Measurements from ENCODE around the gene PTPN3. TPM values are rescaled to one million over a fixed set of nuclear protein-coding genes. Genes with fewer than 3 reads are reported as not detected.

Gene PTPN3
- total and polyA plus RNA-seq, 9 of the 15 experiments (the other 6 are each of a cell fraction or from before 2014, with no cell fraction given): 0.02 TPM; not detected in 8

DNA sequence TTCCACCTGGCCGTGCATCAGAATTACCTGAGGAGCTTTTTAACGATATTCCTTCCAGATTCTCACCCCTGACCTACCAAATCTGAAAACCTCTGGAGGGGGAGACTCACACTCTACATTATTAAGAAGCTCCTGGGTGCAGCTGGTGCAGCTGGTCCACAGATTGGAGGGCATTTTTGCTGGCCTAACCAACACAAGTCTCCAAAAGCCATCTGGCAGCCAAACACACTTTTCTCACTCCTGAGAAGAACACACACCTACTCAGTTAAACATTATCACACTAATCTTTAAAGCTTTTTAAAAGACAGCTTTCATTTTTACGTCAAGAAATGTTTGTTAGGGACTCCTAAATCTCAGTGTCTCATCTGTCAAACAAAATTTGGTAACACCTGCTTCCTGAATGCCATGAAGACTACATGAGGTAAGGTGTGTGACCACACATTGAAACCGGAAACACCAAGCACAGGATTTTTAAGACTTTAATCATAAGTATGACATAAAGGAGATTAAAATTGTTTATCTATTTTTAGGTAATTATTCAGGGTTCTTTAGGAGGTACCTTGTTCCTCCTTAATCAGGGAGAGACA, 14.2 kb upstream of the PTPN3 start:
- DNase-seq (ENCODE audit: extremely low read depth in 1 of 4, low spot score in 3 of 4) (no peak), FAIRE-seq (no peak), ATAC-seq (no peak)
- no peaks in the 10 kb centered on the region for H4K20me1 ChIP-seq (replicated peaks; ENCODE audit: control insufficient read depth, insufficient read depth, low read length)
- in situ Hi-C loops (cut with MboI) (no loop called here), intact Hi-C loops (cut with micrococcal nuclease) (no loop called here)
- no peaks in the 10 kb centered on the region for H3K9me3 ChIP-seq (replicated peaks; ENCODE audit: control insufficient read depth, insufficient read depth, low read depth, low read length)
- H3K27me3 ChIP-seq (ENCODE audit: control insufficient read depth in 2 of 2, insufficient read depth in 2 of 2, low read length in 2 of 2): peaks cover 0 to 2% of the 10 kb centered on the region in 2 experiments; a peak in 1 of 5 replicates
- no peak overlapping the region for H3K9ac ChIP-seq (ENCODE audit: insufficient read depth in 1 of 2, low read depth in 2 of 2, low read length in 2 of 2)
- H3K27ac ChIP-seq (ENCODE audit: extremely low read depth, low read depth, low read length): no peak overlapping the region
- H3K4me1 ChIP-seq (replicated peaks in 1 of 2; ENCODE audit: control insufficient read depth in 2 of 2, insufficient read depth in 2 of 2, low read length in 2 of 2): no peaks in the 10 kb centered on the region
- H3K4me3 ChIP-seq: no peak overlapping the region
- no peak overlapping the region for H3K4me2 ChIP-seq (ENCODE audit: insufficient read depth, low read length)
- H3K79me2 ChIP-seq (ENCODE audit: control insufficient read depth, insufficient read depth, low read length): no peaks in the 10 kb centered on the region
- no peaks in the 10 kb centered on the region for H3K9me1 ChIP-seq (ENCODE audit: control insufficient read depth, insufficient read depth, low read length)
- no TSS peak for BruUV-seq (replicated peaks)
- H3K36me3 ChIP-seq (ENCODE audit: control insufficient read depth, insufficient read depth, low read length): no peaks in the 10 kb centered on the region
- ChIA-PET CTCF (ENCODE audit: low intra/inter-chr PET ratio) (no interaction called here), POLR2A (interaction anchor here (0.6 kb wide), 1 partner anchor 38 kb away, joined by 3 read pairs; no protein-coding TSS in a partner anchor)
- 0% methylated on average over 4 of the region's 4 CpGs for WGBS (ENCODE audit: insufficient coverage, low coverage, missing lambda C conversion rate)
- H2AFZ ChIP-seq (ENCODE audit: low read depth, low read length): no peak overlapping the region
- no peak for TF ChIP-seq DMBX1 (CRISPR knock-in tag; IDR thresholded peaks at IDR 0.05; ENCODE audit: borderline replicate concordance)
- no peak for TF ChIP-seq ZNF239 (CRISPR knock-in tag; IDR thresholded peaks at IDR 0.05)
- TF ChIP-seq, protein P1, sequence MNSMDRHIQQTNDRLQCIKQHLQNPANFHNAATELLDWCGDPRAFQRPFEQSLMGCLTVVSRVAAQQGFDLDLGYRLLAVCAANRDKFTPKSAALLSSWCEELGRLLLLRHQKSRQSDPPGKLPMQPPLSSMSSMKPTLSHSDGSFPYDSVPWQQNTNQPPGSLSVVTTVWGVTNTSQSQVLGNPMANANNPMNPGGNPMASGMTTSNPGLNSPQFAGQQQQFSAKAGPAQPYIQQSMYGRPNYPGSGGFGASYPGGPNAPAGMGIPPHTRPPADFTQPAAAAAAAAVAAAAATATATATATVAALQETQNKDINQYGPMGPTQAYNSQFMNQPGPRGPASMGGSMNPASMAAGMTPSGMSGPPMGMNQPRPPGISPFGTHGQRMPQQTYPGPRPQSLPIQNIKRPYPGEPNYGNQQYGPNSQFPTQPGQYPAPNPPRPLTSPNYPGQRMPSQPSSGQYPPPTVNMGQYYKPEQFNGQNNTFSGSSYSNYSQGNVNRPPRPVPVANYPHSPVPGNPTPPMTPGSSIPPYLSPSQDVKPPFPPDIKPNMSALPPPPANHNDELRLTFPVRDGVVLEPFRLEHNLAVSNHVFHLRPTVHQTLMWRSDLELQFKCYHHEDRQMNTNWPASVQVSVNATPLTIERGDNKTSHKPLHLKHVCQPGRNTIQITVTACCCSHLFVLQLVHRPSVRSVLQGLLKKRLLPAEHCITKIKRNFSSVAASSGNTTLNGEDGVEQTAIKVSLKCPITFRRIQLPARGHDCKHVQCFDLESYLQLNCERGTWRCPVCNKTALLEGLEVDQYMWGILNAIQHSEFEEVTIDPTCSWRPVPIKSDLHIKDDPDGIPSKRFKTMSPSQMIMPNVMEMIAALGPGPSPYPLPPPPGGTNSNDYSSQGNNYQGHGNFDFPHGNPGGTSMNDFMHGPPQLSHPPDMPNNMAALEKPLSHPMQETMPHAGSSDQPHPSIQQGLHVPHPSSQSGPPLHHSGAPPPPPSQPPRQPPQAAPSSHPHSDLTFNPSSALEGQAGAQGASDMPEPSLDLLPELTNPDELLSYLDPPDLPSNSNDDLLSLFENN (IDR thresholded peaks at IDR 0.05; ENCODE audit: low read depth in 2 of 2, low read length in 2 of 2): no peak
- TF ChIP-seq ZNF695 (CRISPR knock-in tag; IDR thresholded peaks at IDR 0.05): no peak
- TF ChIP-seq, protein P2, sequence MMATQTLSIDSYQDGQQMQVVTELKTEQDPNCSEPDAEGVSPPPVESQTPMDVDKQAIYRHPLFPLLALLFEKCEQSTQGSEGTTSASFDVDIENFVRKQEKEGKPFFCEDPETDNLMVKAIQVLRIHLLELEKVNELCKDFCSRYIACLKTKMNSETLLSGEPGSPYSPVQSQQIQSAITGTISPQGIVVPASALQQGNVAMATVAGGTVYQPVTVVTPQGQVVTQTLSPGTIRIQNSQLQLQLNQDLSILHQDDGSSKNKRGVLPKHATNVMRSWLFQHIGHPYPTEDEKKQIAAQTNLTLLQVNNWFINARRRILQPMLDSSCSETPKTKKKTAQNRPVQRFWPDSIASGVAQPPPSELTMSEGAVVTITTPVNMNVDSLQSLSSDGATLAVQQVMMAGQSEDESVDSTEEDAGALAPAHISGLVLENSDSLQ (IDR thresholded peaks at IDR 0.05): no peak
- no peak for TF ChIP-seq ZBTB1 (CRISPR knock-in tag; IDR thresholded peaks at IDR 0.05; ENCODE audit: borderline replicate concordance, low read depth)
- no peak for TF ChIP-seq NR3C1 (CRISPR knock-in tag; IDR thresholded peaks at IDR 0.05)
- TF ChIP-seq XRCC4 (IDR thresholded peaks at IDR 0.05; ENCODE audit: extremely low read depth, insufficient read depth, insufficient read length): no peak
- TF ChIP-seq, protein P3, sequence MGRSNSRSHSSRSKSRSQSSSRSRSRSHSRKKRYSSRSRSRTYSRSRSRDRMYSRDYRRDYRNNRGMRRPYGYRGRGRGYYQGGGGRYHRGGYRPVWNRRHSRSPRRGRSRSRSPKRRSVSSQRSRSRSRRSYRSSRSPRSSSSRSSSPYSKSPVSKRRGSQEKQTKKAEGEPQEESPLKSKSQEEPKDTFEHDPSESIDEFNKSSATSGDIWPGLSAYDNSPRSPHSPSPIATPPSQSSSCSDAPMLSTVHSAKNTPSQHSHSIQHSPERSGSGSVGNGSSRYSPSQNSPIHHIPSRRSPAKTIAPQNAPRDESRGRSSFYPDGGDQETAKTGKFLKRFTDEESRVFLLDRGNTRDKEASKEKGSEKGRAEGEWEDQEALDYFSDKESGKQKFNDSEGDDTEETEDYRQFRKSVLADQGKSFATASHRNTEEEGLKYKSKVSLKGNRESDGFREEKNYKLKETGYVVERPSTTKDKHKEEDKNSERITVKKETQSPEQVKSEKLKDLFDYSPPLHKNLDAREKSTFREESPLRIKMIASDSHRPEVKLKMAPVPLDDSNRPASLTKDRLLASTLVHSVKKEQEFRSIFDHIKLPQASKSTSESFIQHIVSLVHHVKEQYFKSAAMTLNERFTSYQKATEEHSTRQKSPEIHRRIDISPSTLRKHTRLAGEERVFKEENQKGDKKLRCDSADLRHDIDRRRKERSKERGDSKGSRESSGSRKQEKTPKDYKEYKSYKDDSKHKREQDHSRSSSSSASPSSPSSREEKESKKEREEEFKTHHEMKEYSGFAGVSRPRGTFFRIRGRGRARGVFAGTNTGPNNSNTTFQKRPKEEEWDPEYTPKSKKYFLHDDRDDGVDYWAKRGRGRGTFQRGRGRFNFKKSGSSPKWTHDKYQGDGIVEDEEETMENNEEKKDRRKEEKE (IDR thresholded peaks at IDR 0.05; ENCODE audit: borderline replicate concordance in 1 of 2, control insufficient read depth in 1 of 2, low read depth in 2 of 2, low read length in 1 of 2): no peak
- TF ChIP-seq YBX1 (IDR thresholded peaks at IDR 0.05): no peak
- TF ChIP-seq EWSR1 (IDR thresholded peaks at IDR 0.05; ENCODE audit: borderline replicate concordance, low read depth, partially characterized antibody): no peak
- TF ChIP-seq TCF3 (CRISPR knock-in tag; IDR thresholded peaks at IDR 0.05): no peak
- no peak for TF ChIP-seq SETDB1 (IDR thresholded peaks at IDR 0.05; ENCODE audit: low read length)
- no peak for TF ChIP-seq TAF1 (IDR thresholded peaks at IDR 0.05; ENCODE audit: control insufficient read depth, extremely low read depth, insufficient read depth, low read length, severe bottlenecking)
- no peak for TF ChIP-seq DACH1 (IDR thresholded peaks at IDR 0.05; ENCODE audit: partially characterized antibody)
